T-helper 22 cell (primary cell): ENCODE measurements around the gene PACS1.
"Not testable (repeated sequence)": the region's sequence is repeated elsewhere in the genome, so short reads cannot be mapped to it uniquely, and the experiment has no call there.

ENCODE experiments used
- DNase-seq: peaks from one replicate; pipeline ENCODE4 v3.0.0-alpha.2; 2020; ENCODE audit warnings: low read depth

PACS1 gene

GRCh38 chr11:66076561-66076960 is 6.5 kb downstream of the PACS1 start:
- no peak for DNase-seq

- no peak for DNase-seq
Observed at GRCh38 chr11:66077927-66078326, 7.9 kb downstream of the PACS1 start.

- DNase-seq: not testable (repeated sequence)
Observed at GRCh38 chr11:66078949-66079348, 8.9 kb downstream of the PACS1 start.

- peak; percentile 65 for DNase-seq
Observed at GRCh38 chr11:66080055-66080817, 10.2 kb downstream of the PACS1 start.

GRCh38 chr11:66081505-66081904 is 11.4 kb downstream of the PACS1 start:
- peak; percentile 72 for DNase-seq

GRCh38 chr11:66082946-66083698 is 13.1 kb downstream of the PACS1 start:
- DNase-seq: no peak

- no peak for DNase-seq
Observed at GRCh38 chr11:66083767-66084166, 13.7 kb downstream of the PACS1 start.

GRCh38 chr11:66084821-66085475 is 14.9 kb downstream of the PACS1 start:
- DNase-seq: no peak

GRCh38 chr11:66087148-66087908 is 17.3 kb downstream of the PACS1 start:
- DNase-seq: no peak

GRCh38 chr11:66089067-66089466 is 19.0 kb downstream of the PACS1 start:
- no peak for DNase-seq

- no peak for DNase-seq
Observed at GRCh38 chr11:66090288-66090687, 20.2 kb downstream of the PACS1 start.

- DNase-seq: not testable (repeated sequence)
Observed at GRCh38 chr11:66092125-66092524, 22.1 kb downstream of the PACS1 start.

GRCh38 chr11:66099746-66100145 is 29.7 kb downstream of the PACS1 start:
- DNase-seq: not testable (repeated sequence)

- DNase-seq: peak; percentile 46
Observed at GRCh38 chr11:66100272-66101065, 30.4 kb downstream of the PACS1 start.

- no peak for DNase-seq
Observed at GRCh38 chr11:66101066-66101464, 31.0 kb downstream of the PACS1 start.

GRCh38 chr11:66104057-66104638 is 34.1 kb downstream of the PACS1 start:
- DNase-seq: no peak

GRCh38 chr11:66106786-66107599 is 36.9 kb downstream of the PACS1 start:
- DNase-seq: no peak

- DNase-seq: no peak
Observed at GRCh38 chr11:66107600-66108510, 37.8 kb downstream of the PACS1 start.

- no peak for DNase-seq
Observed at GRCh38 chr11:66109294-66109693, 39.2 kb downstream of the PACS1 start.
